IMR-90 (cell line): ENCODE data around the gene TMEM214. TPM values are rescaled to one million over a fixed set of nuclear protein-coding genes. Genes with fewer than 3 reads are reported as not detected.

ENCODE experiments used
- ATAC-seq: fragments of 200-7000 bp; cut with Tn5 transposase; 2 replicates; pipeline ENCODE4 v1.9.1; 2020; ENCODE audit warnings: low read depth, mild to moderate bottlenecking, moderate library complexity
- BruUV-seq: library from RNA; stranded (reverse); fragments of 400-500 nt; replicated peaks from 2 replicates; lab custom pipeline; 2021; lab: Mats Ljungman, UMichigan
- CTCF ChIA-PET: fragments of 300-600 bp; formaldehyde crosslinking; extraction: SDS; loops from one replicate; lab custom pipeline; 2021; ENCODE audit warnings: antibody characterized with exemption; lab: Yijun Ruan, JAX
- POLR2A ChIA-PET: fragments of 300-600 bp; sonication (Branson Sonifier 250); formaldehyde crosslinking; loops from one replicate; lab custom pipeline; 2022; ENCODE audit warnings: antibody characterized with exemption; ENCODE audit not compliant: unreplicated experiment; lab: Charles Lee
- DNase-seq: peaks from one replicate; pipeline ENCODE4 v3.0.0; 2013
- H2AFZ ChIP-seq: replicated peaks from 2 replicates; pipeline ENCODE3; 2013; ENCODE audit warnings: low read length, mild to moderate bottlenecking; ENCODE audit not compliant: poor library complexity
- H2AK5ac ChIP-seq: 2 replicates; pipeline ENCODE4 v1.6.1; 2013; ENCODE audit warnings: low read depth, low read length, inconsistent platforms
- H2AK9ac ChIP-seq: replicated peaks from 2 replicates; pipeline ENCODE3; 2013; ENCODE audit warnings: mild to moderate bottlenecking, low read depth, low read length, moderate library complexity; ENCODE audit not compliant: poor library complexity
- H2BK120ac ChIP-seq: 2 replicates; pipeline ENCODE4 v1.6.1; 2013; ENCODE audit warnings: low read depth, low read length, inconsistent platforms
- H2BK15ac ChIP-seq: 3 replicates; pipeline ENCODE4 v1.6.1; 2013; ENCODE audit warnings: low read depth, low read length, inconsistent platforms
- H2BK20ac ChIP-seq: 2 replicates; pipeline ENCODE4 v1.6.1; 2013; ENCODE audit warnings: low read depth, mild to moderate bottlenecking, inconsistent platforms, low read length, moderate library complexity
- H2BK5ac ChIP-seq: 2 replicates; pipeline ENCODE4 v1.6.1; 2013; ENCODE audit warnings: mild to moderate bottlenecking, low read depth, low read length, inconsistent platforms; ENCODE audit not compliant: poor library complexity, severe bottlenecking
- H3K14ac ChIP-seq: replicated peaks from 2 replicates; pipeline ENCODE4 v1.6.1; 2013; ENCODE audit warnings: low read depth, low read length, inconsistent platforms
- H3K18ac ChIP-seq: 2 replicates; pipeline ENCODE4 v1.6.1; 2013; ENCODE audit warnings: low read depth, low read length, control low read depth
- H3K23ac ChIP-seq: 2 replicates; pipeline ENCODE4 v1.6.1; 2013; ENCODE audit warnings: low read depth, low read length, inconsistent platforms
- H3K27ac ChIP-seq: 2 replicates; pipeline ENCODE4 v1.5.1; 2013; ENCODE audit warnings: mild to moderate bottlenecking, control low read depth, low read length; ENCODE audit not compliant: insufficient read depth
- H3K27me3 ChIP-seq: 2 replicates; pipeline ENCODE4 v1.6.1; 2013; ENCODE audit warnings: low read length; ENCODE audit not compliant: control insufficient read depth, insufficient read depth
- H3K36me3 ChIP-seq: 2 replicates; pipeline ENCODE4 v1.6.1; 2013; ENCODE audit warnings: low read length, mixed read lengths; ENCODE audit not compliant: control insufficient read depth, insufficient read depth
- H3K4ac ChIP-seq: 2 replicates; pipeline ENCODE4 v1.6.1; 2013; ENCODE audit warnings: low read depth, low read length, inconsistent platforms
- H3K4me1 ChIP-seq: 2 replicates; pipeline ENCODE4 v1.6.1; 2013; ENCODE audit warnings: low read length, mixed read lengths; ENCODE audit not compliant: control insufficient read depth, insufficient read depth
- H3K4me2 ChIP-seq: 2 replicates; pipeline ENCODE4 v1.6.1; 2013; ENCODE audit warnings: low read depth, mild to moderate bottlenecking, control low read depth, low read length, moderate library complexity
- H3K4me3 ChIP-seq: 2 replicates; pipeline ENCODE4 v1.5.1; 2013; ENCODE audit warnings: low read depth, mild to moderate bottlenecking, control low read depth, low read length, moderate library complexity; ENCODE audit not compliant: insufficient read depth
- H3K56ac ChIP-seq: 2 replicates; pipeline ENCODE4 v1.6.1; 2013; ENCODE audit warnings: low read length, inconsistent platforms; ENCODE audit not compliant: insufficient read depth; ENCODE audit errors: extremely low read depth
- H3K79me1 ChIP-seq, 2 experiments: 2 replicates each; pipeline ENCODE4 v1.6.1; 2013; ENCODE audit warnings: low read length in 2 of 2, inconsistent platforms in 1 of 2, low read depth in 1 of 2
- H3K9ac ChIP-seq: 2 replicates; pipeline ENCODE4 v1.6.1; 2013; ENCODE audit warnings: low read depth, low read length, control low read depth
- H3K9me1 ChIP-seq: 2 replicates; pipeline ENCODE4 v1.6.1; 2013; ENCODE audit warnings: low read length, inconsistent platforms; ENCODE audit not compliant: insufficient read depth
- H3K9me3 ChIP-seq: 2 replicates; pipeline ENCODE4 v1.6.1; 2013; ENCODE audit warnings: low read length; ENCODE audit not compliant: control insufficient read depth, insufficient read depth
- H4K20me1 ChIP-seq: 2 replicates; pipeline ENCODE4 v1.6.1; 2013; ENCODE audit warnings: low read length, inconsistent platforms; ENCODE audit not compliant: insufficient read depth
- H4K5ac ChIP-seq: 2 replicates; pipeline ENCODE4 v1.6.1; 2013; ENCODE audit warnings: mild to moderate bottlenecking, low read depth, low read length, control low read depth
- H4K8ac ChIP-seq, 2 experiments: 2 replicates each; pipeline ENCODE4 v1.6.1; 2013; ENCODE audit warnings: low read depth in 2 of 2, low read length in 2 of 2, control low read depth in 1 of 2, inconsistent platforms in 1 of 2
- H4K91ac ChIP-seq: 2 replicates; pipeline ENCODE4 v1.6.1; 2013; ENCODE audit warnings: low read depth, low read length, inconsistent platforms; ENCODE audit not compliant: insufficient read depth
- NFE2L2 ChIP-seq: fragments of 150-350 bp; IDR thresholded peaks from 2 replicates; pipeline ENCODE4 v1.6.1; 2016; ENCODE audit warnings: low read depth, mild to moderate bottlenecking, low read length
- WGBS, 2 experiments: methylation state at CpG; one replicate each; pipeline versions ENCODE4 v1.1.5 to v1.1.7; 2013; ENCODE audit warnings: missing lambda C conversion rate in 2 of 2; ENCODE audit not compliant: insufficient read length in 1 of 2; ENCODE audit errors: extremely low coverage in 2 of 2; 5-methylcytosine and 5-hydroxymethylcytosine counted together
- dilution Hi-C: fragments of 300-500 bp; cut with HindIII; formaldehyde crosslinking; loops from one replicate; pipeline ENCODE4 v1.14.3; 2018; ENCODE audit warnings: low sequenced_read_pairs; ENCODE audit not compliant: unreplicated experiment
- in situ Hi-C: fragments of 300-500 bp; cut with MboI; formaldehyde crosslinking; loops from 3 replicates; pipeline ENCODE4 v1.14.3; 2019; ENCODE audit warnings: low sequenced_read_pairs, inconsistent platforms, mixed read lengths
- intact Hi-C: fragments of 100-400 bp; cut with micrococcal nuclease; formaldehyde crosslinking; loops from 2 replicates; pipeline ENCODE4 v1.10.0; 2022
- polyA plus RNA-seq, 3 experiments: library from polyadenylated mRNA; depleted of rRNA; stranded (reverse); fragments of >200 nt; gene quantifications; 2 replicates each; pipeline ENCODE4 v1.2.3, GENCODE V29; 2012; ENCODE audit warnings: low replicate concordance in 1 of 3
- total RNA-seq: library from RNA; depleted of rRNA; stranded (reverse); fragments of >200 nt; gene quantifications from 2 replicates; pipeline ENCODE4 v1.2.3, GENCODE V29; 2012

The TMEM214 gene
- total and polyA plus RNA-seq, 2 of the 4 experiments (the other 2 are of a cell fraction), result 32.1 to 121 TPM

DNA sequence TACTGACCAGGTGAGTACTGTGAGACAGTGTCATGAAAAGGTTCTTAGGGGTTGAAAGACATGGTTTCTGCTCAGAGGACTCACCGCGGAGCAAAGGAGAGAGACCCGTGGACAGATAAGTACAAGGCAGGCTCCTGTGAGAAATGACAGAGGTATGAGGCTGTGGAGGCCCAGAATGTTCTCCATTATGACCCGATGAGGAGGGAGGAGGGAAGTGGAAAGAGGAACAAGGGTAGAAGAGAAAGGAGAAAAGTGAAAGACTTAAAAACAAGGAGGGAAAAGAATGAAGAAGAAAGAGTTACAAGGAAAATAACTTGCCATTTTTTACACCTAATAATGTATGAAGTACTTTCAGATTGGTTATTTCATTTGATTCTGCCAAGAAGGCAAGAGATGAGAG, 32.5 kb upstream of the TMEM214 start:
- Histone ChIP-seq H3K9ac (no peak overlapping the region), H4K91ac (no peak overlapping the region), H2AK5ac (no peak overlapping the region), H3K18ac (no peak overlapping the region), H3K56ac (no peak overlapping the region), H3K27ac (no peak overlapping the region), H2AFZ (no peak overlapping the region), H3K4me3 (no peak overlapping the region), H3K4me2 (no peak overlapping the region), H3K36me3 (no peaks in the 10 kb centered on the region), H4K5ac (no peak overlapping the region), H3K9me3 (no peaks in the 10 kb centered on the region), H2BK120ac (no peak overlapping the region), H4K20me1 (no peaks in the 10 kb centered on the region; the same call in 1 of the 2 replicates), H3K4me1 (peaks cover 4% of the 10 kb centered on the region; the same call in 1 of the 2 replicates), H2BK15ac (no peak overlapping the region), H3K9me1 (peaks cover 15% of the 10 kb centered on the region), H2AK9ac (no peak overlapping the region), H3K79me1 (peaks cover 0 to 4% of the 10 kb centered on the region in 2 experiments; a peak in 1 of 4 replicates), H3K14ac (no peak overlapping the region), H4K8ac (no peak overlapping the region), H3K27me3 (no peaks in the 10 kb centered on the region; the same call in 1 of the 2 replicates), H2BK5ac (no peak overlapping the region), H3K23ac (no peak overlapping the region), H2BK20ac (no peak overlapping the region), H3K4ac (no peak overlapping the region)
- dilution Hi-C loops (no loop called here), intact Hi-C loops (no loop called here), in situ Hi-C loops (no loop called here)
- no peak for DNase-seq
- ChIA-PET POLR2A (no interaction called here), CTCF (no interaction called here)
- no peak for ATAC-seq
- no TSS peak for BruUV-seq
- WGBS, 2 experiments, result 72% methylated on average over 3 of the region's 4 CpGs; no CpG with 5 or more reads in 1 of the 2 experiments
- no peak for TF ChIP-seq NFE2L2
